Measurements from ENCODE around the gene PTEN.
A peak's percentile ranks its signal among the peaks of the same experiment; 100 is the strongest.
"Not testable (repeated sequence)": the region's sequence is repeated elsewhere in the genome, so short reads cannot be mapped to it uniquely, and the experiment has no call there.

Gene PTEN

DNA sequence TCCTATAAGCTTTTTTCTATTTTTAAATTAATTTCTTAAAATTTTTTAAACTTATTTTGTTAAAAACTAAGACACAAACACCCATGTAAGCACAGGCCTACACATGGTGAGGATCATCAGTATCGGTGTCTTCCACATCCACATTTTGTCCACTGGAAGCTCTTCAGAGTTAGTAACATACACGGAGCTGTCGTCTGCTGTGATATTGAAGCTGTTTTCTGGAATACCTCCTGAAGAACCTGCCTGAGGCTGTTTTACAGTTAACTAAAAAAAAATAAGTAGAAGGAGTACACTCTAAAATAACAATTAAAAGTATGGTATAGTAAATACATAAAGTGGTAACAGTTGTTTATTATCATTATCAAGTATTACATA, 17.8 kb upstream of the PTEN start:
- H3K4me2 ChIP-seq = no peak overlapping the region
- H4K20me1 ChIP-seq = no peaks in the 10 kb centered on the region
- no peak for TF ChIP-seq Cebpa-rat (IDR thresholded peaks at IDR 0.05)
- peaks cover 12% of the 10 kb centered on the region for H3K4me1 ChIP-seq
- no peaks in the 10 kb centered on the region for H3K9me3 ChIP-seq
- no peaks in the 10 kb centered on the region for H3K27me3 ChIP-seq
- H3K4me3 ChIP-seq = no peak overlapping the region
- no peak overlapping the region for H3K27ac ChIP-seq
- H3K36me3 ChIP-seq = no peaks in the 10 kb centered on the region
- no peak overlapping the region for H3K9ac ChIP-seq

DNA sequence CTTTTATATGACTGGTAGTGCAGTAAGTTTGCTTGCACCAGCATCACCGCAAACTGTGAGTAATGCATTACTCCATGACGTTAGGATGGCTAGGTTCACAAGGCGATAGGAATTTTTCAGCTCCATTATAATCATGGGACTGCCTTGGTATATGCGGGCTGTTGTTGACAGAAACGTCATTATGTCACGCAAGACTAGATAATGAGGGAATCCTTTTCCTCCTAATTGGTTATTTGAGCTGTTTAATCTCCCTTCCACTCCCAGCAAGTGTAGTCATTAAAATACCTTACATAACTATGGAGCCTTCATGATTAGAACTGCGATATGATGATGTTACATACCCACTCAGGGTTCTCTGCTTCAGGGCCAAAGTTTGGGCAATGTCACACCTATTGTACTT, 17.4 kb upstream of the PTEN start:
- peaks cover 16% of the 10 kb centered on the region for H3K4me1 ChIP-seq
- H3K4me2 ChIP-seq = no peak overlapping the region
- H3K9me3 ChIP-seq = no peaks in the 10 kb centered on the region
- no peak for TF ChIP-seq Cebpa-rat (IDR thresholded peaks at IDR 0.05)
- no peak overlapping the region for H3K27ac ChIP-seq
- no peaks in the 10 kb centered on the region for H4K20me1 ChIP-seq
- H3K36me3 ChIP-seq = no peaks in the 10 kb centered on the region
- no peaks in the 10 kb centered on the region for H3K27me3 ChIP-seq
- H3K9ac ChIP-seq = no peak overlapping the region
- H3K4me3 ChIP-seq = no peak overlapping the region

DNA sequence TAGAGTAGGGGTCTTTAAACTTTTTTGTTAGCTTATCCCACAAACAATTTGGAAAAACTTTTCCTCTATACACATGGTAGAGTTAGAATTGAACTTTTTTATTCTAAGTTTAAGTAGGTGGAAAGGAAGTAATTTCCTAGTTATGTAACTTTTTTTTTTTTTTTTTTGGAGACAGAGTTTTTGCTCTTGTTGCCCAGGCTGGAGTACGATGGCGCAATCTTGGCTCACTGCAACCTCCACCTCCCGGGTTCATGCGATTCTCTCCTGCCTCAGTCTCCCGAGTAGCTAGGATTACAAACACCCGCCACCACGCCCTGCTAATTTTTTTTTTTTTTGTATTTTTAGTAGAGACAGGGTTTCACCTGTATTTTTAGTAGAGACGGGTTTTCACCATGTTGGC, 16.7 kb upstream of the PTEN start:
- H3K36me3 ChIP-seq = not testable (repeated sequence)

DNA sequence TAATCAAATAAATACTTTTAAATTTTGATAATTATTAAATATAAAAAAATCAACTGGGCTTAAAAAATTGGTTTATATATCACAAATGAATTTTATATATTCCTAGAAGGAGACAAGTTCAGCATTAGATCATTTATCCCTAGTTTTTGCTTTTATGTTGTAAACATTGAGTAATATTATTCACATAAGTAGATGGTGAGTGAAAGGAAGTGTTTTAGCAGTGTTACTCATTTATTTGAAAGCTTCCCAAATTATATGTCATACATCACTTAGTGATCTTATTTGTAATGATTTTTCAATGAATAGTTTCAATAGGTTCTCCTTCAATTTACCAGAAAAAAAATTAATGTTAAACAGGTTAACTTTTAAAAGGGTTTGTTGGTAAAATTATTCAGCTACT, 15.9 kb upstream of the PTEN start:
- Histone ChIP-seq H3K4me3 (no peak overlapping the region), H3K27me3 (no peaks in the 10 kb centered on the region), H3K9me3 (no peaks in the 10 kb centered on the region), H3K4me1 (peaks cover 20% of the 10 kb centered on the region), H3K27ac (no peak overlapping the region), H3K9ac (no peak overlapping the region), H3K36me3 (no peaks in the 10 kb centered on the region), H3K4me2 (no peak overlapping the region), H4K20me1 (no peaks in the 10 kb centered on the region)
- TF ChIP-seq Cebpa-rat (IDR thresholded peaks at IDR 0.05) = no peak

More for the DNA sequence above, 16.7 kb upstream of the PTEN start:
- not testable (repeated sequence) for H3K9me3 ChIP-seq, H3K27ac ChIP-seq, H3K27me3 ChIP-seq, H4K20me1 ChIP-seq, H3K4me3 ChIP-seq, H3K4me2 ChIP-seq, H3K9ac ChIP-seq
- H3K4me1 ChIP-seq = peaks cover 20% of the 10 kb centered on the region

DNA sequence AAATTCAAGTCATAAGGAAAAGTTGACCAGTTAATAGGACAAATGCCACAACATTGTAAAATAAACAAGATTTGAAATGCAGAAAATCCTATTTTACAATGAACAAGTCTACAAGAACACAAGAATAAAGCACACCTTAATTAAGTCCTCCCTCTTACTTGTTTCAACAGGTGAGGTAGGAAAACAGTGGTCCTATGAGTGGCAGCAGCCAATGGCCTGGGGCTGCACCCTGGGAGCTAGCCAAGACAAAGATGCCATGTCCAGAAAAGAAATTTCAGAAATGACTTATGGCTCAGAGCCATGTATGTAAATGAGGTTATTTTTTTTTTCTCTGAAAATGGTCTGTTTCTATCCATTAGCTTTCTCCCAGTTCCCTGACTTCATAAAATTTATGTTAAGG, 14.4 kb upstream of the PTEN start:
- no peak overlapping the region for H3K4me3 ChIP-seq
- H4K20me1 ChIP-seq = no peaks in the 10 kb centered on the region
- peaks cover 15% of the 10 kb centered on the region for H3K4me1 ChIP-seq
- no peak overlapping the region for H3K4me2 ChIP-seq
- H3K36me3 ChIP-seq = no peaks in the 10 kb centered on the region
- no peak overlapping the region for H3K9ac ChIP-seq
- TF ChIP-seq Cebpa-rat (IDR thresholded peaks at IDR 0.05) = no peak
- no peak overlapping the region for H3K27ac ChIP-seq
- H3K9me3 ChIP-seq = no peaks in the 10 kb centered on the region
- no peaks in the 10 kb centered on the region for H3K27me3 ChIP-seq

DNA sequence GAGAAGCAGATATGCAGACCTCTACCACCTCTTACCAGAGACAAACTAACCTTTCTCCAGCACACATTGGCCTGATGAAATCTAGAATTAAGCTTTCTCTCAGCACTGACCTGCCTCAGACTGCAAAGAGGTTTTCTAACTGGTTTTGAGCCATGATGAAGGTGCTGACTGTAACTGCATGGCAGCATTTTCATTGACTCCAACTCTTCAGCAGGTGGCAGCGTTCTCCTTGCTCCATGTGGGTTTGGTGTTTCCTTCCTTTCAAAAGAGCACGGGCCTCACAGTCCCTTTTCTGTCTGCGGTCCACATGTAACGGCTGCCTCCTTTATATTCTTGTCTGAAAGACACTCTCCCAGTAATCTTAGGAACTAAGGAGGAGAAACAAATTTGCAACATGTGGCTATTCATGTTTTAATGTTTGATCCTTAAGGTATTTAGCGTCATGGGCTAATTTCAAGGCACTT, 12.7 kb upstream of the PTEN start:
- peak overlapping the region; percentile 32 for H3K4me2 ChIP-seq

DNA sequence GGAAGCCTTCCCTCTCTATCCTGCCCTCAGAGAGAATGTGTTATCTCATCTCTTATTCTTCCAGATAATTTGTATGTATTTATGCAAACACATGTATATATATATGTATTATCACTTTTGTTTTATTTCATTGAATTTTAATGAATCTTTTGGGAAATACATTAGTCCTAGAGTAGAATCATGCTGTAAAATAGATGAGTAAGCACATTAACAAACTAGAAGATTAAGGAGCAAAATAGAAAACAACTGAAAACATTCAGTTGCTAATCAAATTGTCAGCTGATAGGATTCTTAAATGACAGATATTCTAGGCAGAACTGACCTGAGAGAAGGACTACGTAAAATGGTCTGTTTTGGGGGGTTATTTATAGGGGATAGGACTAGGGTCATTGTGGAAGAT, 11.3 kb upstream of the PTEN start:
- no peak overlapping the region for H3K27ac ChIP-seq
- peaks cover 10% of the 10 kb centered on the region for H3K9me3 ChIP-seq
- no peaks in the 10 kb centered on the region for H3K36me3 ChIP-seq
- H3K4me2 ChIP-seq = no peak overlapping the region
- no peak overlapping the region for H3K4me3 ChIP-seq
- no peaks in the 10 kb centered on the region for H4K20me1 ChIP-seq
- H3K4me1 ChIP-seq = peaks cover 22% of the 10 kb centered on the region
- no peaks in the 10 kb centered on the region for H3K27me3 ChIP-seq
- no peak overlapping the region for H3K9ac ChIP-seq
- TF ChIP-seq Cebpa-rat (IDR thresholded peaks at IDR 0.05) = no peak

More for the DNA sequence above, 12.7 kb upstream of the PTEN start:
- H3K9ac ChIP-seq = no peak overlapping the region
- peaks cover 22% of the 10 kb centered on the region for H3K4me1 ChIP-seq
- H3K4me3 ChIP-seq = no peak overlapping the region
- peaks cover 7% of the 10 kb centered on the region; the same call in 1 of the 2 replicates for H3K9me3 ChIP-seq
- H3K36me3 ChIP-seq = no peaks in the 10 kb centered on the region
- no peak for TF ChIP-seq Cebpa-rat (IDR thresholded peaks at IDR 0.05)
- no peaks in the 10 kb centered on the region for H4K20me1 ChIP-seq
- H3K27ac ChIP-seq = no peak overlapping the region
- no peaks in the 10 kb centered on the region for H3K27me3 ChIP-seq

DNA sequence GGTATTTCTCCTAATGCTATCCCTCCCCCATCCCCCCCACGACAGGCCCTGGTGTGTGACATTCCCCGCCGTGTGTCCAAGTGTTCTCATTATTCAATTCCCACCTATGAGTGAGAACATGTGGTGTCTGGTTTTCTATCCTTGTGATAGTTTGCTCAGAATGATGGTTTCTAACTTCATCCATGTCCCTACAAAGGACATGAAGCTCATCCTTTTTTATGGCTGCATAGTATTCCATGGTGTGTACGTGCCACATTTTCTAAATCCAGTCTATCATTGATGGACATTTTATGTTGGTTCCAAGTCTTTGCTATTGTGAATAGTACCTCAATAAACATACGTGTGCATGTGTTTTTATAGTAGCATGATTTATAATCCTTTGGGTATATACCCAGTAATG, 8.2 kb upstream of the PTEN start:
- peaks cover 26% of the 10 kb centered on the region for H3K4me1 ChIP-seq
- not testable (repeated sequence) for H3K27ac ChIP-seq, H3K4me2 ChIP-seq, H4K20me1 ChIP-seq, H3K9ac ChIP-seq, H3K36me3 ChIP-seq, H3K27me3 ChIP-seq, H3K4me3 ChIP-seq
- H3K9me3 ChIP-seq = peaks cover 10% of the 10 kb centered on the region

DNA sequence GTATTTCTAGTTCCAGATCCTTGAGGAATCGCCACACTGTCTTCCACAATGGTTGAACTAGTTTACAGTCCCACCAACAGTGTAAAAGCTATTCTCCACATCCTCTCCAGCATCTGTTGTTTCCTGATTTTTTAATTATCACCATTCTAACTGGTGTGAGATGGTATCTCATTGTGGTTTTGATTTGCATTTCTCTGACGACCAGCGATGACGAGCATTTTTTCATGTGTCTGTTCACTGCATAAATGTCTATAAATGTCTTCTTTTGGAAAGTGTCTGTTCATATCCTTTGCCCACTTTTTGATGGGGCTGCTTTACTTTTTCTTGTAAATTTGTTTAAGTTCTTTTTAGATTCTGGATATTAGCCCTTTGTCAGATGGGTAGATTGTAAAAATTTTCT, 7.8 kb upstream of the PTEN start:
- H3K27me3 ChIP-seq, H3K9ac ChIP-seq, H3K27ac ChIP-seq, H4K20me1 ChIP-seq, H3K4me3 ChIP-seq, H3K36me3 ChIP-seq, H3K4me2 ChIP-seq: not testable (repeated sequence)
- H3K9me3 ChIP-seq = peaks cover 10% of the 10 kb centered on the region
- H3K4me1 ChIP-seq = peaks cover 26% of the 10 kb centered on the region

DNA sequence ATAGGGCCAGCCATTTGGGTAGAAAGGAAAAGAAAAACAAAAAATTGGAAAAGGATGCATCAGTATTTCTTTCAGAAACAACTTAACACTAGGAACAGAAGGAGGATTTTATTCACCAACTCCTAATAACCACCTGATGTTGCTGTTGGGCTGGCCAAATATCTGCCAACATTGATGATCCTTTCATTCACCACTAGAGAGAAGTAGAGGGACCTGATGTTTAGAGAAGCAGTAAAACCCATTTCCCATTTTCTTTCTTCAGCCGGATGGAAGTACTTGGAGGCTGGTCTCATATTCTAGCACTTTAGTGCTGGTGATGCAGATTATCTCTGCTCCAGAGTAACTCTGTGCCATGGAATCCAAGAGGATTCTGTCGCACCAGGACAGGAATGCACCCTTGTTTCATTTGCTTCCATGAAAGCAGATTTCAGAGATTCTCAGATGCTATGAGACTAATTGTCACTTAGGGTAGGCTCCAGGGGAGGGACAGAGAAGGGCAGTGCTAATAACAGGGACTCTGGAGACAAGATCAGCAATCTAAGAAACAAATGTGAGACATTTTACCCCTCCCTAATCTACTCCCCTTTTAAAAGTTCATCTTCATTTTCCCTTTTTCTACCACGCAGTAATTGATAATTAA, 3.1 kb upstream of the PTEN start:
- peak overlapping the region; percentile 97; the same call in 1 of the 2 replicates for H3K27ac ChIP-seq
- H3K4me1 ChIP-seq = peaks cover 22% of the 10 kb centered on the region
- H3K4me2 ChIP-seq = peak overlapping the region; percentile 95
- no peak for TF ChIP-seq Cebpa-rat (IDR thresholded peaks at IDR 0.05)
- peaks cover 8% of the 10 kb centered on the region for H3K9me3 ChIP-seq
- peak overlapping the region; percentile 90 for H3K4me3 ChIP-seq
- H4K20me1 ChIP-seq = peaks cover 16% of the 10 kb centered on the region
- H3K9ac ChIP-seq = no peak overlapping the region; the same call in 1 of the 2 replicates
- H3K36me3 ChIP-seq = no peaks in the 10 kb centered on the region
- no peaks in the 10 kb centered on the region for H3K27me3 ChIP-seq
